ENCODE measurements around the gene C20orf204. TPM values are rescaled to one million over a fixed set of nuclear protein-coding genes. Genes with fewer than 3 reads are reported as not detected.

The C20orf204 gene
- total and polyA plus RNA-seq, 2 of the 4 experiments (the other 2 are of a cell fraction) = 0.09 to 0.18 TPM

- Histone ChIP-seq H2BK20ac (ENCODE audit: low read depth, low read length) (no peak overlapping the region), H3K23ac (ENCODE audit: low read depth, low read length) (no peak overlapping the region), H2AK5ac (ENCODE audit: low read depth, low read length) (no peak overlapping the region), H4K20me1 (ENCODE audit: insufficient read depth, low read length) (no peaks in the 10 kb centered on the region; the same call in none of the 2 replicates), H3K9ac (ENCODE audit: low read depth, low read length) (no peak overlapping the region), H2BK5ac (ENCODE audit: low read depth, low read length, poor library complexity, severe bottlenecking) (no peak overlapping the region), H3K27me3 (ENCODE audit: control insufficient read depth, insufficient read depth, low read length) (no peaks in the 10 kb centered on the region), H3K4ac (ENCODE audit: low read depth, low read length) (no peak overlapping the region), H3K14ac (replicated peaks; ENCODE audit: low read depth, low read length) (no peak overlapping the region), H2AK9ac (replicated peaks; ENCODE audit: low read depth, low read length, poor library complexity) (no peak overlapping the region), H3K56ac (ENCODE audit: extremely low read depth, insufficient read depth, low read length) (no peak overlapping the region), H3K9me1 (ENCODE audit: insufficient read depth, low read length) (no peaks in the 10 kb centered on the region), H3K9me3 (ENCODE audit: control insufficient read depth, insufficient read depth, low read length) (no peaks in the 10 kb centered on the region), H3K79me1 (ENCODE audit: low read depth in 1 of 2, low read length in 2 of 2) (peaks cover 6 to 8% of the 10 kb centered on the region in 2 experiments; a peak in 3 of 4 replicates), H4K5ac (ENCODE audit: low read depth, low read length) (no peak overlapping the region), H3K27ac (ENCODE audit: insufficient read depth, low read length) (no peak overlapping the region), H2AFZ (replicated peaks; ENCODE audit: low read length, poor library complexity) (no peak overlapping the region), H4K91ac (ENCODE audit: insufficient read depth, low read depth, low read length) (no peak overlapping the region), H2BK15ac (ENCODE audit: low read depth, low read length) (no peak overlapping the region), H3K36me3 (ENCODE audit: control insufficient read depth, insufficient read depth, low read length) (peaks cover 26% of the 10 kb centered on the region; the same call in 1 of the 2 replicates), H3K18ac (ENCODE audit: low read depth, low read length) (no peak overlapping the region), H2BK120ac (ENCODE audit: low read depth, low read length) (no peak overlapping the region), H4K8ac (ENCODE audit: low read depth in 2 of 2, low read length in 2 of 2) (no peak overlapping the region), H3K4me2 (ENCODE audit: low read depth, low read length) (no peak overlapping the region), H3K4me1 (ENCODE audit: control insufficient read depth, insufficient read depth, low read length) (peaks cover 11% of the 10 kb centered on the region), H3K4me3 (ENCODE audit: insufficient read depth, low read depth, low read length) (no peak overlapping the region)
- no peak for DNase-seq
- intact Hi-C loops (cut with micrococcal nuclease) (no loop called here), dilution Hi-C loops (cut with HindIII; ENCODE audit: low sequenced_read_pairs, unreplicated experiment) (no loop called here), in situ Hi-C loops (cut with MboI; ENCODE audit: low sequenced_read_pairs) (no loop called here)
- BruUV-seq (replicated peaks) = no TSS peak
- no peak for ATAC-seq (ENCODE audit: low read depth)
- 86% methylated on average over 6 of the region's 8 CpGs; no CpG with 5 or more reads in 1 of the 2 experiments for WGBS, 2 experiments (ENCODE audit: extremely low coverage in 2 of 2, insufficient read length in 1 of 2)
- CTCF ChIA-PET = no interaction called here
- POLR2A ChIA-PET (ENCODE audit: unreplicated experiment) = no interaction called here
- TF ChIP-seq BHLHE40 (IDR thresholded peaks at IDR 0.05; ENCODE audit: low read depth, low read length) (no peak), CHD1 (IDR thresholded peaks at IDR 0.05; ENCODE audit: low read depth, low read length) (no peak), USF2 (IDR thresholded peaks at IDR 0.05; ENCODE audit: low read depth, low read length) (no peak), FOS (IDR thresholded peaks at IDR 0.05; ENCODE audit: low read depth, low read length) (no peak), RFX5 (IDR thresholded peaks at IDR 0.05; ENCODE audit: low read depth, low read length) (no peak), RAD21 (IDR thresholded peaks at IDR 0.05; ENCODE audit: low read length) (no peak), MAZ (IDR thresholded peaks at IDR 0.05; ENCODE audit: borderline replicate concordance, low read depth, low read length) (no peak), MAFK (IDR thresholded peaks at IDR 0.05; ENCODE audit: low read depth, low read length) (no peak), NFE2L2 (IDR thresholded peaks at IDR 0.05; ENCODE audit: low read depth, low read length) (no peak), MXI1 (IDR thresholded peaks at IDR 0.05; ENCODE audit: borderline replicate concordance, low read depth, low read length) (no peak), SMC3 (IDR thresholded peaks at IDR 0.05; ENCODE audit: low read depth, low read length) (no peak), ELK1 (IDR thresholded peaks at IDR 0.05; ENCODE audit: borderline replicate concordance, low read depth, low read length) (no peak), POLR2A (IDR thresholded peaks at IDR 0.05; ENCODE audit: low read depth, low read length) (no peak), CTCF (conservative IDR thresholded peaks at IDR 0.05; ENCODE audit: low read depth, low read length) (no peak), CEBPB (IDR thresholded peaks at IDR 0.05; ENCODE audit: low read depth, low read length) (no peak), RCOR1 (IDR thresholded peaks at IDR 0.05; ENCODE audit: insufficient replicate concordance, low read length) (no peak)
Measured at GRCh38 chr20:64074963-64075362, 39.0 kb downstream of the C20orf204 start.

Measured in IMR-90 (cell line).